Astrocyte (in vitro differentiated cells and primary cell): Measurements from ENCODE around the gene BAHCC1.

Source experiments
- CTCF ChIP-seq: IDR thresholded peaks from 2 replicates; pipeline ENCODE4 v1.5.1; 2011; ENCODE audit warnings: low read depth, mild to moderate bottlenecking, inconsistent platforms, low read length, moderate library complexity; ENCODE audit not compliant: insufficient read depth
- EZH2 ChIP-seq: IDR thresholded peaks from 2 replicates; pipeline ENCODE4 v1.6.1; 2012; ENCODE audit warnings: mild to moderate bottlenecking, low read length, inconsistent platforms; ENCODE audit not compliant: insufficient read depth

- TF ChIP-seq CTCF, result no peak
- no peak for TF ChIP-seq EZH2
Measured at GRCh38 chr17:81462506-81463125, 67.4 kb downstream of the BAHCC1 start.
